GM12873 (cell line): Measurements from ENCODE around the gene TMEM44.

ENCODE experiments used
- TF ChIP-seq, protein P1 (sequence below): IDR thresholded peaks from 2 replicates; pipeline ENCODE4 v1.5.1; 2012; ENCODE audit warnings: low read depth, mild to moderate bottlenecking, moderate library complexity, low read length, control low read depth; ENCODE audit not compliant: insufficient read depth; ENCODE audit errors: missing control alignments

Gene TMEM44

GRCh38 chr3:194548346-194549321 lies 84.6 kb downstream of the TMEM44 start:
- TF ChIP-seq, protein P1, sequence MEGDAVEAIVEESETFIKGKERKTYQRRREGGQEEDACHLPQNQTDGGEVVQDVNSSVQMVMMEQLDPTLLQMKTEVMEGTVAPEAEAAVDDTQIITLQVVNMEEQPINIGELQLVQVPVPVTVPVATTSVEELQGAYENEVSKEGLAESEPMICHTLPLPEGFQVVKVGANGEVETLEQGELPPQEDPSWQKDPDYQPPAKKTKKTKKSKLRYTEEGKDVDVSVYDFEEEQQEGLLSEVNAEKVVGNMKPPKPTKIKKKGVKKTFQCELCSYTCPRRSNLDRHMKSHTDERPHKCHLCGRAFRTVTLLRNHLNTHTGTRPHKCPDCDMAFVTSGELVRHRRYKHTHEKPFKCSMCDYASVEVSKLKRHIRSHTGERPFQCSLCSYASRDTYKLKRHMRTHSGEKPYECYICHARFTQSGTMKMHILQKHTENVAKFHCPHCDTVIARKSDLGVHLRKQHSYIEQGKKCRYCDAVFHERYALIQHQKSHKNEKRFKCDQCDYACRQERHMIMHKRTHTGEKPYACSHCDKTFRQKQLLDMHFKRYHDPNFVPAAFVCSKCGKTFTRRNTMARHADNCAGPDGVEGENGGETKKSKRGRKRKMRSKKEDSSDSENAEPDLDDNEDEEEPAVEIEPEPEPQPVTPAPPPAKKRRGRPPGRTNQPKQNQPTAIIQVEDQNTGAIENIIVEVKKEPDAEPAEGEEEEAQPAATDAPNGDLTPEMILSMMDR = no peak

DNA sequence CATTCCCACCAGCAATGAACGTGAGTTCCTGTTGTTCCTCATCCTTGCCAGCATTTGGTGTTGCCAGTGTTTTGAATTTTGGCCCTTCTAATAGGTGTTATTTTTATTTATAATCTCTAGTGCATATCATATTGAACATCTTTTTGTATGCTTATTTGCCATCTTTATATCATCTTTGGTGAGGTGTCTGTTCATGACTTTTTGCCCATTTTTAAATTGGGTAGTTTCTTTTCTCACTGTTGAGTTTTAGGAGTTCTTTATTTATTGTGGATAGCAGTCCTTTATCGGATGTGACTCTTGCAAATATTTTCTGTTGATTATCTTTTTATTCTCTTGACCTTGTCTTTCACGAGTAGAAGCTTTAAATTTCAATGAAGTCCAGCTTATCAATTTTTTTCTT lies 86.2 kb downstream of the TMEM44 start:
- TF ChIP-seq, protein P1 = no peak

DNA sequence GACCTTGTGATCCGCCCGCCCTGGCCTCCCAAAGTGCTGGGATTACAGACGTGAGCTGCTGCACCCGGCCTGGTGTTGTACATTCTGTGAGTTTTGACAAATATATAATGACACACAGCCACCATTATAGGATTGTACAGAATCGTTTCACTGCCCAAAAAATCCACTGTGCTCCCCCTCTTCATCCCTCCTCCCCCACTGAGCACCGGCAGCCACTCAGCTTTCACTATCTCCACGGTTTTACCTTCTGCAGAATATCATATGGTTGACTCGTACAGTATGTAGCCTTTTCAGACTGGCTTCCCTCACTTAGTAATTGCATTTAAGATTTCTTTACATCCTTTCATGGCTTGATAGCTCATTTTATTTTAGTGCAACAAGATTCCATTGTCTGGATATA lies 89.7 kb downstream of the TMEM44 start:
- TF ChIP-seq, protein P1 = no peak

DNA sequence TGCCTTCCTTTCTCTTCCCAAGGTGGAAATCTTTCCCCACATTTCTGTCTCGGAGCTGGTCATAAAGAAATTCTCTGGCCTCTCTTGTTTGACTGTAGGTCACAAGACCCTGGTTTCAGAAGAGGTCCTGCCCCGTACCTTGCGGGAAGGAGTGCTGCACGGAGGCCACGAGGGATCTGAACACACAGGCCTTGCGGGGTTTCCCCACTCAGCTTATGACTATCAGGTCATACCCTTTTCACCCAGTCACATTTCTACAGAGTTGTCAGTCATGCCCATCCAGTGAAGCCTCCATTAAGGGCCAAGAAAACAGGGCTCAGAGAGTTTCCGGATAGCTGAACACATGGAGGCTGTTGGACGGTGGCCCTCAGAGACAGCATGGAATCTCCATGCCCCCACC lies 91.7 kb downstream of the TMEM44 start:
- TF ChIP-seq, protein P1 = no peak

DNA sequence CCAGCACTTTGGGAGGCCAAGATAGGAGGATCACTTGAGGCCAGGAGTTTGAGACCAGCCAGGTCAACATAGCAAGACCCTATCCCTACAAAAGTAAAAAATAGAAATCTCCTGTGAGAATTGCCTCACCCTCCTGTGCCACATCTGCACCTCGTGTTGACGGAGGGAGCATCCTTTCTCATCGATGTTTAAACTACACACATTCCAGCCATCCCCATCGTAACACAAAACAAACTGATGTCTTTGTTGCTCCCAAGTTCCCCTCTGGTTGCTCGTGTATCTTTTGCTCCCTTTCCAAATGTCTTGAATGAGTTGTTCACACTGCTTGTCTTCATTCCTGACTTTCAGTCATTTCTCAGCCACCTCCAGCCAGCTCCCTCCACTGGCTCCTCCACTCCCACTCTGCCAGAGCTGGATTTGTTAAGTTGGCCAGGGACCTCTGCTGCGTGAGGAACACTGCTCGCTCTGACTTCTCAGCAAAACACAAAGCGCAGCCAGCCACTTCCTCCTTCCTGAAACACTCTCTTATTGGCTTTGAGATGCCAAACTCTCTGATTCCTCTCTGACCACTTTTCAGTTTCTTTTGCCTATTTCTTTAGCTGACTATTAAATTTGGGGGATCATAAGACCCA lies 92.8 kb downstream of the TMEM44 start:
- TF ChIP-seq, protein P1 = no peak

- TF ChIP-seq, protein P1 = no peak
Measured at GRCh38 chr3:194539498-194539897, 93.7 kb downstream of the TMEM44 start.

DNA sequence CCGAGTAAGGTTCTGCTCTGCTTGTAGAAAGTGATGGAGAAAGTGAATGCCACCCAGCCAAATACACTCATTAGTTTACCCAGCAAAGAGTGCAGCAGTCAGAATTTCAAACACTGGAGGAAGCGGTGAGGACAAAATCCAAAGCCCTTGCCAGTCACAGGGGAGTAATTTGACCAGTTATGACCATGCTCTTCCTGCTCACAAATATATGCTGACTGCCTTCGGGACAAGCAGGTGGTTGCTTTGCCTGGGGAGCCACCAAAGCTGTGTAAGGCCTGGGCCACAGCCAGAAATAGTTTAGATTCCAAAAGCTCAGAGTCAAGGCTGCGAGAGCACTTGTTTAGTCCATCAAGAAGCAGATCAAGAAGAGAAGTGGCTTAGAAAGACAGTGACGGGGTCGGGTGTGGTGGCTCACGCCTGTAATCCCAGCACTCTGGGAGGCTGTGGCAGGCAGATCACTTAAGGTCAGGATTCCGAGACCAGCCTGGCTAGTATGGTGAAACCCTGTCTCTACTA lies 95.4 kb downstream of the TMEM44 start:
- TF ChIP-seq, protein P1 = no peak
